H9 (cell line): ENCODE measurements around the gene CCDC174. TPM values are rescaled to one million over a fixed set of nuclear protein-coding genes. Genes with fewer than 3 reads are reported as not detected.

Experiments
- DNase-seq: peaks from one replicate; pipeline ENCODE4 v3.0.0-alpha.2; 2017
- H2AFZ ChIP-seq: one replicate; pipeline ENCODE4 v1.6.1; 2013; ENCODE audit warnings: mild to moderate bottlenecking, low read length, control low read depth, moderate library complexity
- H2AK5ac ChIP-seq: 2 replicates; pipeline ENCODE4 v1.6.1; 2013; ENCODE audit warnings: low read length, control low read depth, mixed read lengths; ENCODE audit not compliant: insufficient read length
- H2BK120ac ChIP-seq: one replicate; pipeline ENCODE4 v1.6.1; 2013; ENCODE audit warnings: low read depth, mild to moderate bottlenecking, low read length, control low read depth, inconsistent platforms; ENCODE audit not compliant: poor library complexity, severe bottlenecking
- H2BK12ac ChIP-seq: 2 replicates; pipeline ENCODE4 v1.6.1; 2013; ENCODE audit warnings: low read length, control low read depth, mixed read lengths, low read depth; ENCODE audit not compliant: insufficient read length
- H2BK15ac ChIP-seq: 2 replicates; pipeline ENCODE4 v1.6.1; 2013; ENCODE audit warnings: low read depth, low read length, control low read depth
- H2BK20ac ChIP-seq: one replicate; pipeline ENCODE4 v1.6.1; 2013; ENCODE audit warnings: low read depth, mild to moderate bottlenecking, low read length, control low read depth, inconsistent platforms; ENCODE audit not compliant: poor library complexity, severe bottlenecking
- H2BK5ac ChIP-seq: 2 replicates; pipeline ENCODE4 v1.6.1; 2013; ENCODE audit warnings: low read length, control low read depth, mixed read lengths; ENCODE audit not compliant: insufficient read length
- H3K14ac ChIP-seq: 2 replicates; pipeline ENCODE4 v1.6.1; 2013; ENCODE audit warnings: low read length, control low read depth; ENCODE audit not compliant: insufficient read depth
- H3K18ac ChIP-seq: 2 replicates; pipeline ENCODE4 v1.6.1; 2013; ENCODE audit warnings: low read depth, mild to moderate bottlenecking, mixed read lengths, low read length, control low read depth; ENCODE audit not compliant: insufficient read length
- H3K23ac ChIP-seq: 2 replicates; pipeline ENCODE4 v1.6.1; 2013; ENCODE audit warnings: low read length, control low read depth, mixed read lengths, low read depth; ENCODE audit not compliant: insufficient read length
- H3K23me2 ChIP-seq: 2 replicates; pipeline ENCODE4 v1.6.1; 2013; ENCODE audit warnings: low read depth, mild to moderate bottlenecking, mixed read lengths, low read length, control low read depth; ENCODE audit not compliant: insufficient read length, poor library complexity, severe bottlenecking
- H3K27ac ChIP-seq: 2 replicates; pipeline ENCODE4 v1.5.1; 2013; ENCODE audit warnings: low read length, control low read depth, mixed read lengths, low read depth; ENCODE audit not compliant: insufficient read length
- H3K27me3 ChIP-seq: 2 replicates; pipeline ENCODE4 v1.6.1; 2013; ENCODE audit warnings: low read length, control low read depth, inconsistent platforms; ENCODE audit not compliant: insufficient read depth
- H3K4ac ChIP-seq: 2 replicates; pipeline ENCODE4 v1.6.1; 2013; ENCODE audit warnings: low read depth, mild to moderate bottlenecking, control low read depth, inconsistent platforms, low read length, moderate library complexity
- H3K4me1 ChIP-seq: 2 replicates; pipeline ENCODE4 v1.6.1; 2013; ENCODE audit warnings: low read length, control low read depth, inconsistent platforms; ENCODE audit not compliant: insufficient read depth
- H3K4me2 ChIP-seq: 2 replicates; pipeline ENCODE4 v1.6.1; 2013; ENCODE audit warnings: low read length, control low read depth, mixed read lengths; ENCODE audit not compliant: insufficient read length, insufficient read depth
- H3K56ac ChIP-seq: 2 replicates; pipeline ENCODE4 v1.6.1; 2013; ENCODE audit warnings: low read depth, mild to moderate bottlenecking, mixed read lengths, low read length, control low read depth; ENCODE audit not compliant: insufficient read length
- H3K79me1 ChIP-seq: 2 replicates; pipeline ENCODE4 v1.6.1; 2013; ENCODE audit warnings: low read depth, mild to moderate bottlenecking, moderate library complexity, low read length, control low read depth, inconsistent platforms; ENCODE audit not compliant: insufficient read depth, poor library complexity, severe bottlenecking
- H3K79me2 ChIP-seq: 2 replicates; pipeline ENCODE4 v1.6.1; 2013; ENCODE audit warnings: low read length, control low read depth, inconsistent platforms; ENCODE audit not compliant: insufficient read depth
- H3K9ac ChIP-seq: 2 replicates; pipeline ENCODE4 v1.6.1; 2013; ENCODE audit warnings: low read length, control low read depth, mixed read lengths; ENCODE audit not compliant: insufficient read length; ENCODE audit errors: extremely low read depth
- H3K9me3 ChIP-seq: one replicate; pipeline ENCODE4 v1.6.1; 2013; ENCODE audit warnings: low read depth, low read length, inconsistent platforms; ENCODE audit not compliant: control insufficient read depth
- H3T11ph ChIP-seq: one replicate; pipeline ENCODE4 v1.6.1; 2013; ENCODE audit warnings: mild to moderate bottlenecking, low read length, control low read depth, inconsistent platforms
- H4K20me1 ChIP-seq: one replicate; pipeline ENCODE4 v1.6.1; 2013; ENCODE audit not compliant: control insufficient read depth, insufficient read length, insufficient read depth
- H4K5ac ChIP-seq: 2 replicates; pipeline ENCODE4 v1.6.1; 2013; ENCODE audit warnings: low read depth, mild to moderate bottlenecking, mixed read lengths, low read length, control low read depth; ENCODE audit not compliant: insufficient read length
- H4K8ac ChIP-seq: replicated peaks from 2 replicates; pipeline ENCODE4 v1.6.1; 2013; ENCODE audit warnings: low read length, control low read depth, mixed read lengths, low read depth; ENCODE audit not compliant: insufficient read length
- H4K91ac ChIP-seq: 2 replicates; pipeline ENCODE4 v1.6.1; 2013; ENCODE audit warnings: low read depth, mild to moderate bottlenecking, moderate library complexity, mixed read lengths, low read length, control low read depth; ENCODE audit not compliant: insufficient read length
- H3K27ac Mint-ChIP-seq, 3 experiments: 2 replicates in 2 of 3; 3 replicates in 1 of 3; pipeline ENCODE4 v1.8.0; 2020 to 2021; ENCODE audit warnings: mixed read lengths in 3 of 3, mild to moderate bottlenecking in 1 of 3, moderate library complexity in 1 of 3
- H3K27me3 Mint-ChIP-seq: 2 replicates; pipeline ENCODE4 v1.8.0; 2021; ENCODE audit warnings: low read depth, mild to moderate bottlenecking, moderate library complexity, mixed read lengths
- H3K36me3 Mint-ChIP-seq, 3 experiments: 2 replicates in 2 of 3; 3 replicates in 1 of 3; pipeline ENCODE4 v1.8.0; 2020 to 2021; ENCODE audit warnings: low read depth in 3 of 3, mixed read lengths in 3 of 3; ENCODE audit not compliant: insufficient read depth in 1 of 3
- H3K4me1 Mint-ChIP-seq, 2 experiments: 2 replicates each; pipeline ENCODE4 v1.8.0; 2020; ENCODE audit warnings: mixed read lengths in 2 of 2
- H3K4me3 Mint-ChIP-seq, 2 experiments: 2 replicates in 1 of 2; 3 replicates in 1 of 2; pipeline ENCODE4 v1.8.0; 2020 to 2021; ENCODE audit warnings: mild to moderate bottlenecking in 2 of 2, mixed read lengths in 2 of 2, moderate library complexity in 1 of 2
- H3K9me3 Mint-ChIP-seq, 2 experiments: 2 replicates in 1 of 2; 3 replicates in 1 of 2; pipeline ENCODE4 v1.8.0; 2020; ENCODE audit warnings: mild to moderate bottlenecking in 2 of 2, mixed read lengths in 2 of 2, moderate library complexity in 1 of 2
- CTCF ChIP-seq: fragments of 200-600 bp; sonication (generic); conservative IDR thresholded peaks from 3 replicates; pipeline ENCODE4 v1.8.0; 2021; ENCODE audit warnings: antibody characterized with exemption, mild to moderate bottlenecking
- WGBS: extraction: QIAGEN DNeasy Blood & Tissue Kit; methylation state at CpG from one replicate; pipeline ENCODE4 v1.1.7; 2013; ENCODE audit warnings: missing lambda C conversion rate, low lambda C conversion rate, mixed read lengths; ENCODE audit not compliant: insufficient read length; ENCODE audit errors: extremely low coverage; 5-methylcytosine and 5-hydroxymethylcytosine counted together
- total RNA-seq: library from RNA; stranded (reverse); gene quantifications from 2 replicates; pipeline ENCODE4 v1.2.1, GENCODE V29; 2021

Gene CCDC174
- total RNA-seq, 1 experiment from 2014 or later, result 15.2 TPM

GRCh38 chr3:14602006-14602803, 49.4 kb upstream of the CCDC174 start:
- H2BK12ac ChIP-seq, result no peak overlapping the region
- TF ChIP-seq CTCF, result peak; percentile 78
- no peak overlapping the region for H4K5ac ChIP-seq
- H3K9me3 Mint-ChIP-seq, result peaks cover 3 to 7% of the 10 kb centered on the region in 2 experiments; a peak in 3 of 5 replicates
- H3K79me1 ChIP-seq, result no peaks in the 10 kb centered on the region
- H2BK20ac ChIP-seq, result no peak overlapping the region
- peak overlapping the region; percentile 15 for H3K4me2 ChIP-seq
- H3K36me3 Mint-ChIP-seq, result peaks cover 0 to 2% (median 0%) of the 10 kb centered on the region in 3 experiments; a peak in 2 of 7 replicates
- no peaks in the 10 kb centered on the region for H3K23me2 ChIP-seq
- no peaks in the 10 kb centered on the region for H3K4me1 ChIP-seq
- peak overlapping the region; percentile 65 to 80 for H3K4me3 Mint-ChIP-seq
- H3K4me1 Mint-ChIP-seq, result peaks cover 8 to 16% of the 10 kb centered on the region in 2 experiments; a peak in 3 of 4 replicates
- no peak overlapping the region for H2BK5ac ChIP-seq
- H2AFZ ChIP-seq, result no peak overlapping the region
- H3K18ac ChIP-seq, result no peak overlapping the region
- no peak overlapping the region for H3K4ac ChIP-seq
- H3K9ac ChIP-seq, result no peak overlapping the region
- no peak overlapping the region for H3T11ph ChIP-seq
- no peak overlapping the region for H2BK15ac ChIP-seq
- no peak overlapping the region for H3K56ac ChIP-seq
- H4K20me1 ChIP-seq, result no peaks in the 10 kb centered on the region
- peaks cover 76% of the 10 kb centered on the region for H3K27me3 Mint-ChIP-seq
- no peak overlapping the region; a peak in 1 of 7 replicates for H3K27ac Mint-ChIP-seq
- H2AK5ac ChIP-seq, result no peak overlapping the region
- no peak overlapping the region for H2BK120ac ChIP-seq
- peaks cover 2% of the 10 kb centered on the region; the same call in 1 of the 2 replicates for H3K27me3 ChIP-seq
- no peaks in the 10 kb centered on the region for H3K9me3 ChIP-seq
- H3K27ac ChIP-seq, result no peak overlapping the region
- H3K79me2 ChIP-seq, result no peaks in the 10 kb centered on the region
- WGBS, result no CpG with 5 or more reads among the region's 66 CpGs
- peak overlapping the region; percentile 69; the same call in 1 of the 2 replicates for H3K14ac ChIP-seq
- H3K23ac ChIP-seq, result no peak overlapping the region
- no peak overlapping the region for H4K8ac ChIP-seq
- no peak overlapping the region for H4K91ac ChIP-seq
- DNase-seq, result peak; percentile 67
